VCaP (cell line): Measurements from ENCODE around the gene CAMSAP1.
"Not testable (repeated sequence)": the region's sequence is repeated elsewhere in the genome, so short reads cannot be mapped to it uniquely, and the experiment has no call there.

Source experiments
- H3K27ac ChIP-seq: fragments of 450-650 bp; 2 replicates; pipeline ENCODE4 v1.5.1; 2017
- CTCF ChIP-seq: fragments of 450-650 bp; conservative IDR thresholded peaks from 2 replicates; pipeline ENCODE4 v1.5.1; 2017; ENCODE audit warnings: mild to moderate bottlenecking, moderate library complexity

CAMSAP1 gene

GRCh38 chr9:135920256-135920930 is 13.0 kb upstream of the CAMSAP1 start:
- H3K27ac ChIP-seq: no peak overlapping the region
- TF ChIP-seq CTCF: no peak

GRCh38 chr9:135919318-135919890 is 12.1 kb upstream of the CAMSAP1 start:
- TF ChIP-seq CTCF: no peak
- no peak overlapping the region for H3K27ac ChIP-seq

GRCh38 chr9:135916227-135916626 is 8.9 kb upstream of the CAMSAP1 start:
- H3K27ac ChIP-seq: not testable (repeated sequence)

- no peak for TF ChIP-seq CTCF
Measured at GRCh38 chr9:135914921-135915320, 7.6 kb upstream of the CAMSAP1 start.

GRCh38 chr9:135911233-135911632 is 3.9 kb upstream of the CAMSAP1 start:
- H3K27ac ChIP-seq: not testable (repeated sequence)

More at GRCh38 chr9:135914921-135915320, 7.6 kb upstream of the CAMSAP1 start:
- no peak overlapping the region for H3K27ac ChIP-seq

- TF ChIP-seq CTCF: no peak
- H3K27ac ChIP-seq: no peak overlapping the region
Measured at GRCh38 chr9:135910757-135911156, 3.4 kb upstream of the CAMSAP1 start.

- no peak for TF ChIP-seq CTCF
- H3K27ac ChIP-seq: no peak overlapping the region
Measured at GRCh38 chr9:135910216-135910615, 2.9 kb upstream of the CAMSAP1 start.

GRCh38 chr9:135909371-135909770 is 2.0 kb upstream of the CAMSAP1 start:
- no peak for TF ChIP-seq CTCF
- peak overlapping the region; percentile 96; the same call in 1 of the 2 replicates for H3K27ac ChIP-seq
